Smooth muscle cell (in vitro differentiated cells): Measurements from ENCODE around the gene SMIM15. TPM values are rescaled to one million over a fixed set of nuclear protein-coding genes. Genes with fewer than 3 reads are reported as not detected.

ENCODE experiments used
- DNase-seq: peaks from one replicate; lab custom pipeline; 2025; ENCODE audit not compliant: unreplicated experiment; lab: John Stamatoyannopoulos, UW
- H2AFZ ChIP-seq: fragments of 200-600 bp; sonication (generic); 2 replicates; pipeline ENCODE4 v1.6.0; 2016; ENCODE audit warnings: antibody characterized with exemption, low read depth, mild to moderate bottlenecking
- H3F3A ChIP-seq: fragments of 200-600 bp; sonication (generic); 2 replicates; pipeline ENCODE4 v1.6.0; 2017; ENCODE audit warnings: antibody characterized with exemption, low read depth
- H3K27ac ChIP-seq: fragments of 200-600 bp; sonication (generic); 2 replicates; pipeline ENCODE4 v1.5.1; 2016; ENCODE audit warnings: low read depth, mild to moderate bottlenecking
- H3K27me3 ChIP-seq: fragments of 200-600 bp; sonication (generic); 2 replicates; pipeline ENCODE4 v1.6.1; 2016; ENCODE audit warnings: low read depth, mild to moderate bottlenecking
- H3K36me3 ChIP-seq: fragments of 200-600 bp; sonication (generic); 2 replicates; pipeline ENCODE4 v1.5.1; 2016; ENCODE audit warnings: low read depth
- H3K4me1 ChIP-seq: fragments of 200-600 bp; sonication (generic); 2 replicates; pipeline ENCODE4 v1.5.1; 2016; ENCODE audit warnings: low read depth
- H3K4me2 ChIP-seq: fragments of 200-600 bp; sonication (generic); 2 replicates; pipeline ENCODE4 v1.6.0; 2016; ENCODE audit warnings: mild to moderate bottlenecking
- H3K4me3 ChIP-seq: fragments of 200-600 bp; sonication (generic); 2 replicates; pipeline ENCODE4 v1.5.1; 2016; ENCODE audit warnings: mild to moderate bottlenecking
- H3K79me2 ChIP-seq: fragments of 200-600 bp; sonication (generic); 2 replicates; pipeline ENCODE4 v1.6.0; 2016; ENCODE audit warnings: low read depth, mild to moderate bottlenecking
- H3K9ac ChIP-seq: fragments of 200-600 bp; sonication (generic); 2 replicates; pipeline ENCODE4 v1.6.0; 2016; ENCODE audit warnings: low read depth
- H3K9me3 ChIP-seq: fragments of 200-600 bp; sonication (generic); replicated peaks from 2 replicates; pipeline ENCODE4 v1.5.1; 2016; ENCODE audit warnings: low read depth
- H4K20me1 ChIP-seq: fragments of 200-600 bp; sonication (generic); 2 replicates; pipeline ENCODE4 v1.6.0; 2016; ENCODE audit warnings: low read depth
- CTCF ChIP-seq: fragments of 200-600 bp; sonication (generic); IDR thresholded peaks from 2 replicates; pipeline ENCODE4 v1.5.1; 2017; ENCODE audit warnings: borderline replicate concordance, mild to moderate bottlenecking, antibody characterized with exemption; ENCODE audit not compliant: insufficient read depth, poor library complexity, severe bottlenecking
- WGBS: methylation state at CpG from one replicate; pipeline ENCODE4 v1.1.7; 2016; ENCODE audit warnings: low lambda C conversion rate; 5-methylcytosine and 5-hydroxymethylcytosine counted together
- polyA plus RNA-seq: library from polyadenylated mRNA; unstranded; fragments of >200 nt; fragmentation: Nextera tagmentation; extraction: Ambion mirVana; gene quantifications from 2 replicates; pipeline ENCODE4 v1.2.1, GENCODE V29; 2016
- total RNA-seq: library from RNA; depleted of rRNA; stranded (reverse); fragments of >200 nt; gene quantifications from 2 replicates; pipeline ENCODE4 v1.2.3, GENCODE V29; 2014

Gene SMIM15
- total and polyA plus RNA-seq, 2 experiments from 2014 or later: 51.4 to 52.2 TPM

- H3K9ac ChIP-seq: no peak overlapping the region
- H3K4me2 ChIP-seq: no peak overlapping the region
Observed at GRCh38 chr5:61123145-61123544, 39.1 kb downstream of the SMIM15 start.

GRCh38 chr5:61120534-61120933 lies 41.7 kb downstream of the SMIM15 start:
- no peak overlapping the region for H3K4me3 ChIP-seq
- H3K36me3 ChIP-seq: no peaks in the 10 kb centered on the region
- no peak overlapping the region for H3K4me2 ChIP-seq
- no peaks in the 10 kb centered on the region for H3K27me3 ChIP-seq
- H2AFZ ChIP-seq: no peak overlapping the region
- H3K27ac ChIP-seq: no peak overlapping the region
- no peaks in the 10 kb centered on the region for H4K20me1 ChIP-seq
- H3F3A ChIP-seq: no peaks in the 10 kb centered on the region
- no peak for TF ChIP-seq CTCF
- H3K4me1 ChIP-seq: no peaks in the 10 kb centered on the region
- no peak for DNase-seq
- no peaks in the 10 kb centered on the region for H3K79me2 ChIP-seq
- no peak overlapping the region for H3K9ac ChIP-seq
- WGBS: 71% methylated on average over 1 of the region's 1 CpG
- H3K9me3 ChIP-seq: no peaks in the 10 kb centered on the region

More at GRCh38 chr5:61123145-61123544, 39.1 kb downstream of the SMIM15 start:
- no peaks in the 10 kb centered on the region for H3K79me2 ChIP-seq
- H2AFZ ChIP-seq: no peak overlapping the region
- DNase-seq: no peak
- WGBS: 98% methylated on average over 4 of the region's 4 CpGs
- no peaks in the 10 kb centered on the region for H3K27me3 ChIP-seq
- no peaks in the 10 kb centered on the region for H3K4me1 ChIP-seq
- no peak overlapping the region for H3K4me3 ChIP-seq
- no peak for TF ChIP-seq CTCF
- no peaks in the 10 kb centered on the region for H3K36me3 ChIP-seq
- H3F3A ChIP-seq: no peaks in the 10 kb centered on the region
- no peaks in the 10 kb centered on the region for H3K9me3 ChIP-seq
- no peak overlapping the region for H3K27ac ChIP-seq
- H4K20me1 ChIP-seq: no peaks in the 10 kb centered on the region

- no peak overlapping the region for H3K9ac ChIP-seq
- no peak for TF ChIP-seq CTCF
- H3F3A ChIP-seq: no peaks in the 10 kb centered on the region
- no peak for DNase-seq
- no peaks in the 10 kb centered on the region for H3K79me2 ChIP-seq
- no peak overlapping the region for H3K4me2 ChIP-seq
- H3K4me1 ChIP-seq: no peaks in the 10 kb centered on the region
- H4K20me1 ChIP-seq: no peaks in the 10 kb centered on the region
- H3K36me3 ChIP-seq: no peaks in the 10 kb centered on the region
- no peaks in the 10 kb centered on the region for H3K27me3 ChIP-seq
- no peak overlapping the region for H3K4me3 ChIP-seq
- WGBS: 92% methylated on average over 1 of the region's 1 CpG
- no peak overlapping the region for H2AFZ ChIP-seq
- no peaks in the 10 kb centered on the region for H3K9me3 ChIP-seq
- no peak overlapping the region for H3K27ac ChIP-seq
Observed at GRCh38 chr5:61119066-61119465, 43.2 kb downstream of the SMIM15 start.

- no peaks in the 10 kb centered on the region for H4K20me1 ChIP-seq
- no peak overlapping the region for H3K27ac ChIP-seq
- 96% methylated on average over 3 of the region's 3 CpGs for WGBS
- H3K27me3 ChIP-seq: no peaks in the 10 kb centered on the region
- H3K36me3 ChIP-seq: no peaks in the 10 kb centered on the region
- H3K9me3 ChIP-seq: no peaks in the 10 kb centered on the region
- H3K9ac ChIP-seq: no peak overlapping the region
- DNase-seq: no peak
- no peak for TF ChIP-seq CTCF
- H2AFZ ChIP-seq: no peak overlapping the region
- H3K4me3 ChIP-seq: no peak overlapping the region
- no peaks in the 10 kb centered on the region for H3K4me1 ChIP-seq
- H3K79me2 ChIP-seq: no peaks in the 10 kb centered on the region
- no peaks in the 10 kb centered on the region for H3F3A ChIP-seq
- no peak overlapping the region for H3K4me2 ChIP-seq
Observed at GRCh38 chr5:61115968-61116367, 46.3 kb downstream of the SMIM15 start.
